Endothelial cell of hepatic sinusoid (primary cell): ENCODE data around the gene RIN2.

Experiments used
- in situ Hi-C: cut with HindIII; loops from 2 replicates; pipeline ENCODE4 v1.10.0; 2017; ENCODE audit warnings: low sequenced_read_pairs

The RIN2 gene, protein sequence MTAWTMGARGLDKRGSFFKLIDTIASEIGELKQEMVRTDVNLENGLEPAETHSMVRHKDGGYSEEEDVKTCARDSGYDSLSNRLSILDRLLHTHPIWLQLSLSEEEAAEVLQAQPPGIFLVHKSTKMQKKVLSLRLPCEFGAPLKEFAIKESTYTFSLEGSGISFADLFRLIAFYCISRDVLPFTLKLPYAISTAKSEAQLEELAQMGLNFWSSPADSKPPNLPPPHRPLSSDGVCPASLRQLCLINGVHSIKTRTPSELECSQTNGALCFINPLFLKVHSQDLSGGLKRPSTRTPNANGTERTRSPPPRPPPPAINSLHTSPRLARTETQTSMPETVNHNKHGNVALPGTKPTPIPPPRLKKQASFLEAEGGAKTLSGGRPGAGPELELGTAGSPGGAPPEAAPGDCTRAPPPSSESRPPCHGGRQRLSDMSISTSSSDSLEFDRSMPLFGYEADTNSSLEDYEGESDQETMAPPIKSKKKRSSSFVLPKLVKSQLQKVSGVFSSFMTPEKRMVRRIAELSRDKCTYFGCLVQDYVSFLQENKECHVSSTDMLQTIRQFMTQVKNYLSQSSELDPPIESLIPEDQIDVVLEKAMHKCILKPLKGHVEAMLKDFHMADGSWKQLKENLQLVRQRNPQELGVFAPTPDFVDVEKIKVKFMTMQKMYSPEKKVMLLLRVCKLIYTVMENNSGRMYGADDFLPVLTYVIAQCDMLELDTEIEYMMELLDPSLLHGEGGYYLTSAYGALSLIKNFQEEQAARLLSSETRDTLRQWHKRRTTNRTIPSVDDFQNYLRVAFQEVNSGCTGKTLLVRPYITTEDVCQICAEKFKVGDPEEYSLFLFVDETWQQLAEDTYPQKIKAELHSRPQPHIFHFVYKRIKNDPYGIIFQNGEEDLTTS

DNA sequence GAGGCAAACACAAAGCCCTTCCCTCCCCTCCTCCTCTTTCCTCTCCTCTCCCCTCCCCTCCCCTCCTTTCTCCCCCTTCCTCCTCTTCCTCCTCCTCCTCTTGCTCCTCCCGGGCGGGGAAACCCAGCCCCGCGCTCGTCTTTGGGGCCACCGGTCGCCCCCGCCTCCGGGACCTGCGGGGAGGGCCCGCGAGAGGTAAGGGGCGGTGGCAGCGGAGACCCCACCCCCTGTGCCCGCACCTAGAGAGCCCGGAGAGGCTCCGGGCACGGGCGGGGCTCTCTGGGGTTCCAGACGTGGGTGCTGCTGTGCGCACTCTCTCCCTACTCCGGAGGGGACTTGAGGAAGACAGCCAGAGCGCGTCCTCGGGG is at the start of gene RIN2:
TSS of gene RIN2 (plus strand) at position 126 of the 368 bp plus-strand sequence. CDS start 131,344 bp downstream, outside the sequence.
- in situ Hi-C loops = no loop called here

DNA sequence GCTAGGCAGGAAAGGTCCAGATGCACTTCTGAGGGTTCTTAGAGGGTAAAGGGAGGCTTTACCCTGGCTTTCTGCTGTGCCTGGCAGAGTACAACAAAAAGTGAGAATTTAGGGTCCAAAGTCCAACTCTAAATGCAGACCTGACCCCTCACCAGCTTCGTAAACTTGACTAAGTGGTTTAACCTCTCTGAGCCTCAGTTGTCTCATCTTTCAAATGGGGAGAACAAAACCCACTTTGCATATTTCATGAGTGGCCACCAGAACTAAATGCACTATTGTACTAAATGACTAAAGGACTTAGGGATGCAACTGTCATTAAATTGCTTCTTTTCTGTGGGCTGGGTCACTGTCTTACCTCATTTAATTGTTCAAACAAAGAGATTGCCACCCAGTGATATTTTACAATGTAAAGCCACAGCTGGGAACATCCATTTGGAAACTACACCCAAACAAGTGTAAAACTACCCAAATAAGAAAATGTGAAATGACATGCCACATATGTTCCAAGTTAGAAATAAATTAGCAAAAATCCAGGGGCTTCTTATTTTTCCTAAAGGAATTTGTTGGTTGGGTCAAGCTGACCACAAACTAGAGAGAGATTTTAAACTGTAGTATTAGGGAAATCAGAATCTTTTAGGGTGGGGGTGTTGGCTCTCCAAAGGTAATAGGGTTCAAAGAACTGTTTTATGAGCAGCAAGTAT is 48.3 kb upstream of the RIN2 start:
- in situ Hi-C loops = no loop called here

DNA sequence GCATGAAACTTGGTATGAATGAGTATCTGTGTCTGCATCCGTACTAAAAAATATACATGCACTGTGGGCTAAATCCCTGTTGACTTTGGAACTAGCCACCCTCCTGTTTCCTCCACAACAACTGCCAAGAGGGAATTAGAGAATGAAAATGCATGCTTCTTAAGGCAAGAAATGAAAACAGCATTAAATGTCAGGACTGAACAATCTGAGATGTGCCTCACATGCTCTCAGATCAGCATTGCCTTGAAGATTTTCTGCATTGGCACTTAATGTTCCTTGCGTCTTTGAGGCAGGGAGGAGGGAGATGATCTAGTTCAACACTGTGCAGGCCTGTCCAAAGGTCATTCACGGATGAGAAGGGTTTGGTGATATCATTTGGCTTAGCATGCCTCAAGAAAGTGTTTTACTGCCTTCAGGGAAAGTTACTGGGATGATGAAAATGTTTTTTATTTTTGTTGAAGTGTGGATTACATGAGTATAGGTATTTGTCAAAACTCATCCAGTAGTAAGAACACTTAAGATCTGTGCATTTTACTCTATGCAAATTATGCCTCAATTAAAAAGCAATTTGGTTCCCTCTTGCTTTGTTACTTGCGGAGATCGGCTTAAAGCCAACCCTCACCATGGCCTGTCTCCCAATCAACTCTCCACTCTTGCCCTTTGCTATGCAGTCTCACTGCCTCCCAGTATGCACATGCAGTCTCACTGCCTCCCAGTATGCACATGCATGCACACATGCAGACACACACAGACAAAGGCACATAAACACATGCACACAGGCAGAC is 47.5 kb upstream of the RIN2 start:
- in situ Hi-C loops = no loop called here

DNA sequence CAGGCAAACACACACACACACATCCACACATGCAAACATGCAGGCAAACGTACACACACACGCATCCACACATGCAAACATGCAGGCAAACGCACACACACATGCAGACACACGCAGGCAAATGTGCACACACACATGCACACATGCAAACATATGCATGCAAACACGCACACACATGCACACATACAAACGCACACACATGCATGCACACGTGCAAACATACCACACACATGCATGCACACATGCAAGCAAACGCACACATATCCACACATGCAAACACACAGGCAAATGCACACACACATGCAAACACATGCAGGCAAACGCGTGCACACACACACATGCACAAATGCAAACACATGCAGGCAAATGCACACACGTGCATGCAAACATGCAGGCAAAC is 46.9 kb upstream of the RIN2 start:
- in situ Hi-C loops = no loop called here

DNA sequence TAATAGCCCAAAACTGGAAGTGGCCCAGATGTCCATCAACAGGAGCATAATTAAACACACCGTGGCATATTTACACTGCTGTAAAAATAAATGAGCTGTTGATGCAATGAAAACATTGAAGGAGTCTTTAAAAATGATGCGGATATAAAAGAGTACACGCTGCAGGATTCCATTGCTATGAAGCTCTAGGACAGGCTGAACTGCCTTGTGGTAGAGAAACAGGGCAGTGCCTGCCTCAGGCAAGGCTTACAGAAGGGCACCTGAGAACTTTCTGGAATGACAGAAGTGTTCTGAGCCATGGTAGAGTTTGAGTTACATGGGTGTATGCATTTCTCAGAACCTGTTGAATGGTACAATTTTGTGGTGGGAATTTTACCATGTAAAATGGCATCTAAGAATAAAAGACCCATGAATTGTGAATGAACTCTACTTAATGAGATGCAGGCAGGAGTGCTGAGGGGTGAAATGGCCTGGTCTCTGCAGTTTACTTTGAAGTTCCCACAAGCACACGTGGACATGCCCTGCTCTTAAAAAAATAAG is 45.3 kb upstream of the RIN2 start:
- in situ Hi-C loops = no loop called here

DNA sequence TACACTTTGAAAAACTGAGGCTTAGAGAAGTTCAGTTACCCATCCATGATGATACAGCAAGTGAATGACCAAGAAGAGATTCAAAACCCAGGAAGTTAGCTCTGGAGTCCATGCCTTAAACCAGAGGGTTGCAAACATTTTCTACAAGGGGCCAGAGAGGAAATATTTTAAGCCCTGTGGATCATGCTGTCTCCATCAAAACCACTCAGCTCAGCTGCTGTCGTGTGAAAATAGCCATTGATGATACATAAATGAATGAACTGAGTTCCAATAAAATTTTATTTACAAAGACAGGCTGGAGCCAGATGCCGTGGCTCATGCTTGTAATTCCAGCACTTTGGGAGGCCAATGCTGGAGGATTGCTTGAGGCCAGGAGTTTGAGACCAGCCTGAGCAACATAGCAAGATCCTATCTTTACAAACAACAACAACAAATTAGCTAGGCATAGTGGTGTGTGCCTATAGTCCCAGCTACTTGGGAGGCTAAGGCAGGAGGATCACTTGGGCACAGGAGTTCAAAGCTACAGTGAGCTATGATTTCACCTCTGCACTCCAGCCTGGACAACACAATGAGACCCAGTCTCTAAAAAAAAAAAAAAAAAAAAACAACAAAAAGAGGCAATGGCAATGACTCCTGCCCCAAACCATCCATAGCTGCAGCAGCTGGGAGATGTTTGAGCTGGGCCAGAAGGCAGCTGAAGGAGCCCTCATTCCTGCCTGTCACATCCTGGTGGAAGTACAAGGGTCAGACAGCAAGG is 44.1 kb upstream of the RIN2 start:
- in situ Hi-C loops = no loop called here

DNA sequence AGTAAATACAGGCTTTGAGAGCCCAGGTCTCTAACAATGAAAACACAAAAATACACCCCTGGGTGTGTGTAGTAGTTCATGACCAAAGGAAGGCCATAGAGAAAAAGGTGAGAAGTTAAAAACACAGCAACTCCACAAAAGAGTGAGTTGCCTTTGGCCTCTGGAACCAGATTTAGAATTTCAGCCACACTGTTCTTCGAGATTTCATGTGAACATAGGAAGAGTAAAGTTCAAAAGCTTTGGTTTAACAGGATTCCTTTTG is 43.5 kb upstream of the RIN2 start:
- in situ Hi-C loops = no loop called here

DNA sequence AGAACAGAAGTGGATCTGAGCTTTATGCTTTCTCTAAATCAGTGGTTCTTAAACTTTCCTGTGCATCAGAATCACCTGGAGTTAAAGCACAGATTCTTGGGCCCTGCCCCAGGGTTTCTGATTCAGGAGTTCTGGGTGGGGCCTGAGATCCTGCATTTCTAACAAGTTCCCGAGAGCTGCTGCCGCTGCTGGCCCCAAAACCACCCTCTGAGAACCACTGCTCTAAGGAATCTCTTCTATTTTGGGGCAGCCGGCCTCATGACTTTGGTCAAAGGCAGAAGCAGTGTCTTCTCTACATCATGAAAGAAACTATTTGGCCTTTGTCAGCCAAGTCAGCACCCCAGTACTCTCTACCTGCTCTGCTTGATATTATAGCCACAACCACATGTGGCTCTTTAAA is 42.1 kb upstream of the RIN2 start:
- in situ Hi-C loops = no loop called here

DNA sequence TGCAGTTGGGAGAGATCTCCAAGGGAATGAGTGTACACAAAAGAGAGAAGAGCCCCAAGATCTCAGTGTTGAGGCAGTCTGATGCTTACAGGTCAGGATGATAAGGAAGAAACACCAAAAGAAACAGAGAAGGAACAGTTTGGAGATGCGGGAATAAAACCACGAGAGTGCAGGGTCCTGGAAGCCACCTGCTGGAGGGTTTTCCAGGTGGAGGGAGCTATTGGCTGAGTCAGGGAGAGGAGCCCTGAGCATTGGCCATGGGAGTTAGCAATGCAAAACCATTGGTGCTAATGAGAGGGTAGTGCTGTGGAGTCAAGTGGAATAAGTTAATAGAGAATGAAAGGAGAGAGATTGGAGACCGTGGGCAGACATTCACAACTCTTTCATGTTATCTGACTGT is 39.2 kb upstream of the RIN2 start:
- in situ Hi-C loops = no loop called here

DNA sequence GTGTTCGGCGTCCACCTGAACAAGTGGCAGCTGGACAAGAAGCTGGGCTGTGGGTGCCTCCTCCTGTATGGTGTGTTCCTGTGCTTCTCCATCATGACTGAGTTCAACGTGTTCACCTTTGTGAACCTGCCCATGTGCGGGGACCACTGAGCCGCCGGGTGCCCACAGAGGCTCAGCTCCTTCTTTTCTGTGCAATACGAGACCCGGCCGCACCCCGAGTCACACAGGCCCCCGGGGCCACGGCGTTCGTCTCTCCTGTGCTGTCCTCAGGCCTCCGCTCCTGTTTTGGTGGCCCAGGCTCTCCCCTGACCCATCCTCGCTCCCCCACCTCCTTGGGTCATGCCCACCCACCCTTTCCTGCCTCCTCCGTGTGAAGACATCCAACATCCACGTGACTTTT is 37.1 kb upstream of the RIN2 start:
- in situ Hi-C loops = no loop called here

DNA sequence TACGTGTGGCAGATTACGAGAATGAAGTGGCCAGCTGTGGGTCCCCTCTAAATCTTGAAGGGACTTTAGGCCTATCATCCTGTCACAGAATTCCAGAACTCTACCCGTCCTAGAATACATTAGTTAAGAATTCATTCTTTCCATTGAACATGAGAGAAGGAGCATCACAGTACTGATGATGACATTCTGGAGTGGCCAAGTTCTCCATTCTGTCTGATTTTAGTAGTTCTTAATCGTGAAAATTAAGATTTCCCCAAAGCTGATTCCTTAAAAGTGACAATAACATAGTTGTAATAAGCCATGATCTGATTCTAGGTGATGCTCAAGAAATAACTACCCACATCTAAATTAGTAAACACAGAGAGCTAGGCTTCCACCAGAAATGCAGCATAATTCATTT is 35.0 kb upstream of the RIN2 start:
- in situ Hi-C loops = no loop called here

DNA sequence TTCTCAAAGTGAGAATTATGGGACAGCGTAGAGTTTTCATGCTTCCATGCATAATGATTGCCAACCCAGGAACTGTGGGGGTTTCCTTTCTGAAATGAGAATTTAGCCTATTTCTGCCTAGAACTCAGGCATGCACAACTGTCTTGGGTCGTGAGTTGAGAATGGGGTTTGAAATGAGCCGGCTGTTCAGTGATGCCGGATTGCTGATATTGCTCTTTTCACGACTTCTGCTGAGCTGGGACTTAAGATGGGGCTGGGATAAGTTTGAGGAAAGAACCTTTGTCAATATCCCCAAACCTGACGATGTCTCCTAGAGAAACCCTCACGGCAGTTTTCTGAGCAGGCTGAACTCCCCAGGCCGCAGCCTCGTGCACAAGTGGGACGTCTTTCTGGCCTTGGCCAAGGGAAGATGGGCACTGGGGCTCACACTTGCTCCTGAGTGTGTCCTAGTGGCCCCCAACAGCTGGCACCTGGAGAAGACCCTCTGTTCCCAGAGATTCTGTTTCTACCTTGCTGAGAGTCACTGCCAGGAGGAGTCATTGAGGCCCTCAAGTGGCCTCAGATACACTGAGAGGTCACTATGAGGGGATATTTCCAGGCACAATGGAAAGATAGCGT is 34.1 kb upstream of the RIN2 start:
- in situ Hi-C loops = no loop called here

DNA sequence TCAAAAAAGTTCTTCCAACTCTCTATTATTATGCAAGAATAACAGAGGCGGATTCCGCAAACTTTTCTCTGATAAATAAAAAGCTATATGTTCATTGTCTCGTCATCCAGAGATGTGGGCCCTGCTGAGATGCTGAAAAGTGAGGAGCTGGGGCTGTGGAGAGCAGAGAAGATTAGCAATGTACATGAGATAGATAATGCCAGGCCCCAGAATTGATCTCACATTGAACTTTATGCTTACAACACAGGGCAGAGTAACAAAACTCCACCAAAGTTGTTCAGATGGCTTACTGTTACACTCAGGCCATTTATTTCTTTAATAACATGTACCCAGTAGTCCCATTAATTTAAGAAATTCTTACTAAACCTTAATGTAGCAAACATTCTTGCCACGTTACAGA is 32.7 kb upstream of the RIN2 start:
- in situ Hi-C loops = no loop called here

DNA sequence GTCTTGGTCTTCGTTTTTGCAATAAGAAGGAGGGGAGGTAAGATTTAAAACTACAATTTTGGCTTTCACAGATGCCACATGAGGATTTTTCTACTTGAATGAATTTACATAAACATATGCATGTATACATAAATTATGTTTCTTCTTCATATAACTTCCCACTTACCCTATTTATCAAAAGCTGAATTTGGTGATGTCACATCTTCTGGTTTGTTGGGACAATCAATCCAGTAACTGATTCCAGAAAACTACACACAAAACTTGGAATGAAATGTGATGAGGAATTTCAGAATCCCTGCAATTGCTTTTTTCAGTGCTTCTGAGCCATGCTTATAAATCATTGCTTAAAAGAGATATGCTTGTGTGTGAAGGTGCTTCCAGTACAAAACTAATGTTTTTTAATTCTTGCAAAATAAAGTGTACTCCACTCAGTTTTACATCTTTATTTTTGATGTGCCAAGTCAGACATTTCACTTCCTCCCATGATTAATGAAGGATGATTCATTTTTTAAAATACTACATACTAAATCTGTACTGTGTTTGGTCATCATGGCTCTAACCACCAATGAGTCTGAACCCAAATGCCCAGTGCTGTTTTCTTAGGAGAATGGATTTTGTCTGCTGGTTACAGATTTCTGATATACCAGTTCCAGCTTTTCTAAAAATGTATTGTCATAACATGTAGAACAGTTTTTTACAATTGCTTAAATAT is 32.1 kb upstream of the RIN2 start:
- in situ Hi-C loops = no loop called here

DNA sequence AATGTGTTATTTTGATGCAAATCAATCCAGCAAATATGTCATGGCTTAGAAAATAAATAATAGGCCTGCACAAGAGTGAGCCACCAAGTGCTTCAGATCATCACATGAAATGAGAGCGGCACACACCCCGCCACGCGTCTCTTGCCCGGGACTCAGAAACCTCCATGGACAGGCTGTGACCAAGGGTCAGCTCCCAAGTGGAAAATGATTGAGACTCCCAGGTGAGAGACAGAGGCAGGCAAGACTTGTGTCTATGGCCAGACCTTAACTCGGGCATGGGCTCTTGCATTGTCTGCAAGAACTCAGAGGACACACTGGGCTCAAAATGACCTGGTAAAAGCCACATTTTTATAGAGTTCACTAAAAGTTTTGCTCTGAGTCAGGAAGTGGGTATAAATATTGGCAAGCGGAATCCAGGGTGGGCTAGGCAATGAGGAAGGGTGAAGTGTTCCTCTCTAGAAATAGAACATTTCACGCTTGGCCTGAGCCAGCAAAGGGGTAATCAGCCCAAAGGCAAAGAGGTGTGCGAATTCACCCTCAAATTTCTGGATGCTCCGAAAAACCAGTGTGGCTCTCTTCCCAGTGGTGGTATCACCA is 30.7 kb upstream of the RIN2 start:
- in situ Hi-C loops = no loop called here

DNA sequence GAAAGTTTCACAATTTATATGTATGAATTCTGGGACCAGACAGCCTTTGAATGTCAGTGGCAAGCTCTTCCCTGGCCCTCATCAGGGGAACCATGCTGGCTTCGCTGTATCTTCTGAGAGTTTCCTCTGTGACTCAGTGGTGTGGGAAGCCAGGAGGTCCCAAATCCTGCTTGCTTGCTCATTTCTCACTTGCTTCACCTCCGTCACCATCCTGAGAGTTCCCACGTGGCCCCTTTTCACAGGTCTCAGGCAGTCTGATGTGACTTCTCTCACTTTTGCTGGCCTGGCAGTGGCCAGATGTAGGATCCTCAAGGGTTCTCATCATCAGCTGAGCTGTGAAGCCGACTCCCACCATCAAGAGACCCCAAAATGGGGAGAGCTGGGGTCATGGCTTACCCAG is 28.4 kb upstream of the RIN2 start:
- in situ Hi-C loops = no loop called here

DNA sequence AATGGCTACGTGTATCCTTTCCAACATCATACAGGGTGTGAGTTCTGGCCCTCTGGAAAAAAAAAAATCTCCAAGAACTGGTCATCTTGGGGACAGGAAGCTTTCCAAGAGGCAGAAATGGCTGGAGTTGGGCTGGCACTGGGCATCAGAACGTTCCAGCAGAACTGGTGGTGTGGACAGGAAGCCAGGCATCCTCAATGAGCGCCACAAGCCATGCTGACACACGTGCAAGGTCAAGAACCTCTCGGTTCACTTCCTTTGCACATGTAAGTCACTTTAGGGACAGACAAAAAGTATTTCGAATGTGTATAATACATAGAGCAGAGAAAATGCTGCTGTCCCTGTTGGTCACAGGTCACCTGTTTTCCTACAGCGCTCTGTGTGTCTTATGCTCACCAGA is 27.4 kb upstream of the RIN2 start:
- in situ Hi-C loops = no loop called here

DNA sequence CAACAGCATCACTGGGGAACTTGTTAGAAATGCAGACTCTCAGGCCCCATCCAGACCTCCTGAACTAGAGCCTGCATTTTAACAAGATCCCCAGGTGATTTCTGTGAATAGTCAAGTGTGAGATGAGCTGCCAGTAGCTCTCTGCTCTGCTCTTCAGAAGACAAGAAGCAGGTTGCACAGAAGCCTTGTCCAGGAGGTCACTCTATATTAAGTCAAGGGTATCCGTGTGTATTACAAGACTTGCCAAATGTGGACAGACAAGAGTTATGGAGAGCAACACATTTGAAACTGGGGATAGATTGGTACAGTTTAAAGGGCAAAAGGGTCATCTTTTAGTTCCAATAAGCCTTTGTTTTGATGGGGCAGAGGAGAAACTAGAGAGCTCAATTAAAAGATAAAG is 23.2 kb upstream of the RIN2 start:
- in situ Hi-C loops = no loop called here

DNA sequence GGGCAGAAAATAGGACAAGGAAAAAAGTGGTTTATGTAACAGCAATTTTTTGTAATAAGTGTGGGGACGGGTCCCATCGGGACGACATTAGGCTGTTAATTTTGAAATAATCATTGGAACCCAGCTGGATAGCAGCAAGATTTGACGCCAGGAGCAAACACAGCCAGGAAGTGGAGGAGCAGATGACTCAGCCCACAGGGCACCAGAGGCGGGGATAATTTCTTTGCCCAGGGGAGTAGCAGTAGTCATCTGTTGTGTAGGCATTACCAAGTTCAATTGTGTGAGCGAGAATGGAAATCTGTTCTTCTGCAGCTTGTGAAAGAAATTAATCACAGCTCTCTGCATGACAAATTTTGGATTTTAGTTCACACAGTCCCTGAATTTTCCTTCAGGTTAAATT is 22.6 kb upstream of the RIN2 start:
- in situ Hi-C loops = no loop called here
